ENCODE data around the gene ZNF143.

- no peak for TF ChIP-seq POLR2A (IDR thresholded peaks at IDR 0.05)
- no peak for TF ChIP-seq CTCF (IDR thresholded peaks at IDR 0.05)
Observed at GRCh38 chr11:9473408-9473807, 12.6 kb downstream of the ZNF143 start.
